Keratinocyte (primary cell): ENCODE data around the gene RET.

Source experiments
- EZH2 ChIP-seq: IDR thresholded peaks from one replicate; pipeline ENCODE4 v1.6.1; 2012; ENCODE audit warnings: inconsistent platforms, mild to moderate bottlenecking, low read length, moderate library complexity
- TF ChIP-seq, protein P1 (sequence below), 3 experiments: IDR thresholded peaks in 1 of 3; conservative IDR thresholded peaks in 1 of 3; optimal IDR thresholded peaks in 1 of 3; 2 replicates in 2 of 3; 3 replicates in 1 of 3; pipeline versions ENCODE3 to v1.5.1; 2011; ENCODE audit warnings: low read length in 3 of 3, mild to moderate bottlenecking in 3 of 3, moderate library complexity in 2 of 3, control low read depth in 1 of 3, inconsistent platforms in 1 of 3; ENCODE audit not compliant: insufficient read depth in 2 of 3; ENCODE audit errors: extremely low read depth in 1 of 3

DNA sequence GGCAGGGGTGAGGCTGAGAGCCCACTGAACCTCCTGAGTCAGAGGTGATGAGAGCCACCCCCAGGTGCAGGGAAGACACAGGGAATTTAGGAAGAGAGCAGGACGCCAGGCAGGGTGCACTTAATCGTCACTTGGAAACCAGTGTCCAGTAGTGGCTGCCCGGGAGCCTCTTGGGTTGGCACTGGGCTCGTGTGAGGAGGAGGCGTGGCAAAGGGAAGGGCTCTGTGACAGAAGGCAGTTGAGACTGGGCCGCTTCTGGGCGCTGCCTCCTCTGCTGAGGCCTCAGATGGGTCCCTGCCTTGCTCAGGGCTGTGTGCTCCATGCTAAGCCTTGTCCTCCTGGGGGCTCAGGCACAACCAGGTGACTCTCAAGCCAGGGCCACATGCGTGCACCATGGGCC, 13.3 kb downstream of the RET start:
- TF ChIP-seq, protein P1, sequence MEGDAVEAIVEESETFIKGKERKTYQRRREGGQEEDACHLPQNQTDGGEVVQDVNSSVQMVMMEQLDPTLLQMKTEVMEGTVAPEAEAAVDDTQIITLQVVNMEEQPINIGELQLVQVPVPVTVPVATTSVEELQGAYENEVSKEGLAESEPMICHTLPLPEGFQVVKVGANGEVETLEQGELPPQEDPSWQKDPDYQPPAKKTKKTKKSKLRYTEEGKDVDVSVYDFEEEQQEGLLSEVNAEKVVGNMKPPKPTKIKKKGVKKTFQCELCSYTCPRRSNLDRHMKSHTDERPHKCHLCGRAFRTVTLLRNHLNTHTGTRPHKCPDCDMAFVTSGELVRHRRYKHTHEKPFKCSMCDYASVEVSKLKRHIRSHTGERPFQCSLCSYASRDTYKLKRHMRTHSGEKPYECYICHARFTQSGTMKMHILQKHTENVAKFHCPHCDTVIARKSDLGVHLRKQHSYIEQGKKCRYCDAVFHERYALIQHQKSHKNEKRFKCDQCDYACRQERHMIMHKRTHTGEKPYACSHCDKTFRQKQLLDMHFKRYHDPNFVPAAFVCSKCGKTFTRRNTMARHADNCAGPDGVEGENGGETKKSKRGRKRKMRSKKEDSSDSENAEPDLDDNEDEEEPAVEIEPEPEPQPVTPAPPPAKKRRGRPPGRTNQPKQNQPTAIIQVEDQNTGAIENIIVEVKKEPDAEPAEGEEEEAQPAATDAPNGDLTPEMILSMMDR (optimal IDR thresholded peaks at IDR 0.05 in 1 of 3, IDR thresholded peaks at IDR 0.05 in 1 of 3, conservative IDR thresholded peaks at IDR 0.05 in 1 of 3; ENCODE audit: extremely low read depth in 1 of 3, insufficient read depth in 2 of 3, low read length in 3 of 3) = no peak
- no peak for TF ChIP-seq EZH2
